Type B pancreatic cell (in vitro differentiated cells): ENCODE data around the gene TCF7L2. TPM values are rescaled to one million over a fixed set of nuclear protein-coding genes. Genes with fewer than 3 reads are reported as not detected.

Experiments used
- DNase-seq: peaks from one replicate; pipeline ENCODE4 v3.0.0; 2021; ENCODE audit warnings: mixed read lengths; ENCODE audit not compliant: unreplicated experiment; ENCODE audit errors: extremely low spot score
- H3K27ac Mint-ChIP-seq: 2 replicates; pipeline ENCODE4 v1.8.0; 2021; ENCODE audit warnings: mild to moderate bottlenecking, mixed read lengths
- H3K27me3 Mint-ChIP-seq: 2 replicates; pipeline ENCODE4 v1.8.0; 2021; ENCODE audit warnings: mixed read lengths
- H3K36me3 Mint-ChIP-seq: 2 replicates; pipeline ENCODE4 v1.8.0; 2021; ENCODE audit warnings: mixed read lengths
- H3K4me1 Mint-ChIP-seq: one replicate; pipeline ENCODE4 v1.8.0; 2021; ENCODE audit warnings: mixed read lengths; ENCODE audit not compliant: unreplicated experiment
- H3K4me3 Mint-ChIP-seq: 2 replicates; pipeline ENCODE4 v1.8.0; 2021; ENCODE audit warnings: mild to moderate bottlenecking, mixed read lengths
- H3K9me3 Mint-ChIP-seq: 2 replicates; pipeline ENCODE4 v1.8.0; 2021; ENCODE audit warnings: mixed read lengths
- total RNA-seq: library from RNA; stranded (reverse); gene quantifications from 2 replicates; pipeline ENCODE4 v1.2.1, GENCODE V29; 2021; ENCODE audit warnings: low replicate concordance
- TF ChIP-seq, protein P1 (sequence below): fragments of 200-600 bp; sonication (generic); conservative IDR thresholded peaks from 2 replicates; pipeline ENCODE4 v1.5.0; 2021; ENCODE audit warnings: antibody characterized with exemption, mild to moderate bottlenecking

TCF7L2 gene
- total RNA-seq, 1 donor from 2014 or later = 39.7 TPM

DNA sequence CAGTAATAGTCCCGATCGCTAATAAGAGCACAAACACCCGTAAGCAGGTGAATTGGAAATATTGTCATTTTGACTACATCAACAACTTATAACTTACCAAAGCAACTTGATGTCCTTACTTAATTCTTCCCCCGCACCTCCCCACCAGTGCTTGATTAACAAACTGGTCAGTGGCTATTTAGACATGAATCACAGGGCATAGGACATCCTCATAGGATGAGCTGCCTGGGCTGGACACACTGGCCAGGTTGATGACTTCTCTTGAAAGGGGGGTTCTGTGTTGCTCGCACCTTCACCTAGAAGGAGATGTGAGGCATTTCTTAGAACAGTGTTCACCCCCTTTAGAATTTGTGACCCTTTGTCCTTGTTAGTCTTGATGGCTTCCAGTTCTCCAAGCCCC, 163.2 kb downstream of the TCF7L2 start:
- H3K9me3 Mint-ChIP-seq = no peaks in the 10 kb centered on the region
- H3K27me3 Mint-ChIP-seq = no peaks in the 10 kb centered on the region
- peaks cover 50% of the 10 kb centered on the region for H3K4me1 Mint-ChIP-seq
- no peak overlapping the region for H3K4me3 Mint-ChIP-seq
- no peak for DNase-seq
- peaks cover 3% of the 10 kb centered on the region for H3K36me3 Mint-ChIP-seq
- TF ChIP-seq, protein P1, sequence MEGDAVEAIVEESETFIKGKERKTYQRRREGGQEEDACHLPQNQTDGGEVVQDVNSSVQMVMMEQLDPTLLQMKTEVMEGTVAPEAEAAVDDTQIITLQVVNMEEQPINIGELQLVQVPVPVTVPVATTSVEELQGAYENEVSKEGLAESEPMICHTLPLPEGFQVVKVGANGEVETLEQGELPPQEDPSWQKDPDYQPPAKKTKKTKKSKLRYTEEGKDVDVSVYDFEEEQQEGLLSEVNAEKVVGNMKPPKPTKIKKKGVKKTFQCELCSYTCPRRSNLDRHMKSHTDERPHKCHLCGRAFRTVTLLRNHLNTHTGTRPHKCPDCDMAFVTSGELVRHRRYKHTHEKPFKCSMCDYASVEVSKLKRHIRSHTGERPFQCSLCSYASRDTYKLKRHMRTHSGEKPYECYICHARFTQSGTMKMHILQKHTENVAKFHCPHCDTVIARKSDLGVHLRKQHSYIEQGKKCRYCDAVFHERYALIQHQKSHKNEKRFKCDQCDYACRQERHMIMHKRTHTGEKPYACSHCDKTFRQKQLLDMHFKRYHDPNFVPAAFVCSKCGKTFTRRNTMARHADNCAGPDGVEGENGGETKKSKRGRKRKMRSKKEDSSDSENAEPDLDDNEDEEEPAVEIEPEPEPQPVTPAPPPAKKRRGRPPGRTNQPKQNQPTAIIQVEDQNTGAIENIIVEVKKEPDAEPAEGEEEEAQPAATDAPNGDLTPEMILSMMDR = no peak
- H3K27ac Mint-ChIP-seq = no peak overlapping the region

DNA sequence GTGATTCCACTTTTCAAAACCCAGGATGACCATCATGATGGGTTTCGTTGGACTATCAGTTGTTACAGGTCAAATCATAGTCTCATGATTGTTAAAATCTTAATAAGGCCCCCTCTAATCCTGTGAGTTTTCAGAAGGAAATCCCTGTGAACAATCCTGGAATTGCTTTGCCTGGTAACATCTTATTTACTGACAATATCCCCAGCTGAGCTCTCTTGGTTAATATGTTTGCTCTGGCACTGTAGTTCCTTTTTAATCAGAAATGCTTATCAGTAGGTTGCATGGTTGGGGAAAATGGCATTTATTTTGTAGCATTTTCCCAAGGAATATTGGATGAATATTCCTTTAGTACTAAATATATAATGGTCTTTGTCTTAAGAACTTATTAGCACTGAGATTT, 163.9 kb downstream of the TCF7L2 start:
- peaks cover 47% of the 10 kb centered on the region for H3K4me1 Mint-ChIP-seq
- H3K27me3 Mint-ChIP-seq = no peaks in the 10 kb centered on the region
- no peak overlapping the region for H3K27ac Mint-ChIP-seq
- TF ChIP-seq, protein P1 = no peak
- peaks cover 4% of the 10 kb centered on the region for H3K36me3 Mint-ChIP-seq
- H3K9me3 Mint-ChIP-seq = no peaks in the 10 kb centered on the region
- H3K4me3 Mint-ChIP-seq = no peak overlapping the region
- no peak for DNase-seq

DNA sequence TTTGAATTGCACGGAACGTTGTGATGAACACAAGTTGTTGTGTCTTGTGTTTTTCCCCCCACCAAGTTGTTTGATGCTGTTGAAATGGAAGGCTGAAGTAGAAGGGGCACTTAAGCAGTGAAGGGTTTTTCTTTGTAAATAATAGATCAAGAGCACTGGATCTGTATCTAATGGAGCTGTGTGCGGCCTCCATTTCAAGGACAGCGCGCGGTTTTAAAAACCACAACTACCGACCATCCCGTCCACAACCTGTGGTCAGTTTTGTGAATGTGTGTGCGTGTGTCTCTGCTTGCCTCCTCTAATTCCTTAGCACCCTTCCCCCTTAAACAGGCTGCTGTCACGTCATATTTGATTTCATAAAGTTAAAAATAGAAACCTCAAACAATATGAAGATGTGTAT, 165.5 kb downstream of the TCF7L2 start:
- H3K27me3 Mint-ChIP-seq = no peaks in the 10 kb centered on the region
- peaks cover 50% of the 10 kb centered on the region for H3K4me1 Mint-ChIP-seq
- TF ChIP-seq, protein P1 = no peak
- no peak overlapping the region for H3K4me3 Mint-ChIP-seq
- no peaks in the 10 kb centered on the region for H3K9me3 Mint-ChIP-seq
- H3K27ac Mint-ChIP-seq = no peak overlapping the region
- DNase-seq = no peak
- peaks cover 12% of the 10 kb centered on the region for H3K36me3 Mint-ChIP-seq

DNA sequence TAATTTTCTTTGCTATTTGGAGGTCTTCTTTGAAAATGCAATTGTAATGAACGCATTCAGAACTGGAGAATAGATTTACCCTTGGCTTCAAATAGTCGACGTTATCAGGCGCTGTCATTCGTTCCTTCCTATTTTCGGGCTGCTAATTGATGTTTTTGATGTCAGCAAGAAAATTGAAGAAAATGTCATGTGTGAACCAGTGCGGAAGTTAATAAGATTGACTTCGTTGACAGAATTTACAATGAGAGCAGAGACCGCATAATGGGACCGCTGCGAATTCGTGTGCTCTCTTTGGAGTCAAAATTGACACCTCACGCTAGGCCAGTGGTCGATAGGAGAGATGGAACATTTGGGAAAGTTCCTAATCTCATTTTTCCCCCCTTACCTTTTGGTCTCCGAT, 168.8 kb downstream of the TCF7L2 start:
- H3K27me3 Mint-ChIP-seq = peaks cover 22% of the 10 kb centered on the region
- H3K4me1 Mint-ChIP-seq = peaks cover 32% of the 10 kb centered on the region
- DNase-seq = no peak
- H3K36me3 Mint-ChIP-seq = peaks cover 19% of the 10 kb centered on the region
- TF ChIP-seq, protein P1 = no peak
- no peak overlapping the region for H3K4me3 Mint-ChIP-seq
- H3K9me3 Mint-ChIP-seq = no peaks in the 10 kb centered on the region
- H3K27ac Mint-ChIP-seq = no peak overlapping the region

DNA sequence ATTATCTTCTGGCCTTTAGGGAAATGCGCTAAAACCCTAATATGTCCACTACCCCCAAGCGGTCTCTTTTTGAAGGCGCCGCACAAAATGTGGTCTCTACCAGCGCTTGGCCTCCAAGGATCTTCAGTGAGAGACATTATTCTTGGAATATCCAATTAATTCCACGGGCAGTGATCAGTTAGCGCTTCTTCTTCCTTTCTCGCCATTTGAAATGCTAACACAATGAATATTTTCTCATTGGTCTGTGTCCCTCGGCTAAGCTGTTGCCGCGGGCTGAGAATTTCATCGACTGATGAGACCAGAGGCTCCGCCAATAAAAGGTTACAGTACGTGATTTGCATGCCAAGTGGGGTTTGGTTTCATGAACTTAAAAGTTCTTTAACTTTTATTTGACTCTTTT, 169.8 kb downstream of the TCF7L2 start:
- Mint-ChIP-seq H3K9me3 (no peaks in the 10 kb centered on the region), H3K4me1 (peaks cover 26% of the 10 kb centered on the region)
- no peak for DNase-seq

More for the DNA sequence above, 169.8 kb downstream of the TCF7L2 start:
- TF ChIP-seq, protein P1 = no peak
- H3K27me3 Mint-ChIP-seq = peaks cover 28% of the 10 kb centered on the region
- H3K27ac Mint-ChIP-seq = no peak overlapping the region
- no peak overlapping the region for H3K4me3 Mint-ChIP-seq
- peaks cover 21% of the 10 kb centered on the region for H3K36me3 Mint-ChIP-seq
